H7 (cell line): ENCODE measurements around the gene CWC27. TPM values are rescaled to one million over a fixed set of nuclear protein-coding genes. Genes with fewer than 3 reads are reported as not detected.
"Not testable (repeated sequence)": the region's sequence is repeated elsewhere in the genome, so short reads cannot be mapped to it uniquely, and the experiment has no call there.

Experiments
- DNase-seq: peaks from one replicate; pipeline ENCODE4 v3.0.0; 2012
- H3K27me3 ChIP-seq: 2 replicates; pipeline ENCODE4 v1.6.0; 2011; ENCODE audit warnings: mild to moderate bottlenecking, low read length; ENCODE audit not compliant: control insufficient read depth, insufficient read depth
- H3K36me3 ChIP-seq: replicated peaks from 2 replicates; pipeline ENCODE4 v1.5.1; 2011; ENCODE audit warnings: low read length; ENCODE audit not compliant: control insufficient read depth, insufficient read depth
- H3K4me3 ChIP-seq: 2 replicates; pipeline ENCODE4 v1.5.1; 2011; ENCODE audit warnings: low read depth, mild to moderate bottlenecking, control low read depth, low read length, moderate library complexity; ENCODE audit not compliant: insufficient read depth
- total RNA-seq: library from RNA; depleted of rRNA; stranded (reverse); fragments of >200 nt; shearing (Covaris generic); gene quantifications from 2 replicates; pipeline ENCODE4 v1.2.3, GENCODE V29; 2014

Gene CWC27
- total RNA-seq, 1 experiment from 2014 or later = 19.0 TPM

- DNase-seq = no peak
- Histone ChIP-seq H3K27me3 (no peaks in the 10 kb centered on the region), H3K36me3 (no peaks in the 10 kb centered on the region; the same call in 1 of the 2 replicates), H3K4me3 (no peak overlapping the region)
Measured at GRCh38 chr5:64884541-64884940, 115.8 kb downstream of the CWC27 start.

GRCh38 chr5:64887910-64888309, 119.2 kb downstream of the CWC27 start:
- DNase-seq = no peak
- no peak overlapping the region for H3K4me3 ChIP-seq
- H3K27me3 ChIP-seq = no peaks in the 10 kb centered on the region
- H3K36me3 ChIP-seq = no peaks in the 10 kb centered on the region; the same call in 1 of the 2 replicates

- Histone ChIP-seq H3K4me3 (no peak overlapping the region), H3K36me3 (no peaks in the 10 kb centered on the region), H3K27me3 (no peaks in the 10 kb centered on the region)
- no peak for DNase-seq
Measured at GRCh38 chr5:64895748-64896147, 127.0 kb downstream of the CWC27 start.

GRCh38 chr5:64899838-64900237, 131.1 kb downstream of the CWC27 start:
- Histone ChIP-seq H3K27me3 (no peaks in the 10 kb centered on the region), H3K36me3 (no peaks in the 10 kb centered on the region), H3K4me3 (no peak overlapping the region)
- DNase-seq = no peak

GRCh38 chr5:64900618-64901017, 131.9 kb downstream of the CWC27 start:
- Histone ChIP-seq H3K27me3 (no peaks in the 10 kb centered on the region), H3K36me3 (no peaks in the 10 kb centered on the region), H3K4me3 (no peak overlapping the region)
- DNase-seq = no peak

- DNase-seq, H3K4me3 ChIP-seq, H3K27me3 ChIP-seq, H3K36me3 ChIP-seq: not testable (repeated sequence)
Measured at GRCh38 chr5:64907399-64907798, 138.7 kb downstream of the CWC27 start.

GRCh38 chr5:64914396-64914795, 145.7 kb downstream of the CWC27 start:
- no peak for DNase-seq
- H3K36me3 ChIP-seq = no peaks in the 10 kb centered on the region
- no peak overlapping the region for H3K4me3 ChIP-seq
- H3K27me3 ChIP-seq = no peaks in the 10 kb centered on the region

GRCh38 chr5:64918083-64918482, 149.4 kb downstream of the CWC27 start:
- Histone ChIP-seq H3K27me3 (no peaks in the 10 kb centered on the region), H3K4me3 (no peak overlapping the region), H3K36me3 (no peaks in the 10 kb centered on the region)
- no peak for DNase-seq

- no peak for DNase-seq
- Histone ChIP-seq H3K36me3 (no peaks in the 10 kb centered on the region), H3K4me3 (no peak overlapping the region), H3K27me3 (no peaks in the 10 kb centered on the region)
Measured at GRCh38 chr5:64921386-64921785, 152.7 kb downstream of the CWC27 start.

- Histone ChIP-seq H3K27me3 (no peaks in the 10 kb centered on the region), H3K4me3 (no peak overlapping the region), H3K36me3 (no peaks in the 10 kb centered on the region)
- DNase-seq = no peak
Measured at GRCh38 chr5:64923151-64923685, 154.5 kb downstream of the CWC27 start.

- no peak overlapping the region for H3K4me3 ChIP-seq
- no peak for DNase-seq
- H3K27me3 ChIP-seq = no peaks in the 10 kb centered on the region
- H3K36me3 ChIP-seq = no peaks in the 10 kb centered on the region
Measured at GRCh38 chr5:64925123-64925522, 156.4 kb downstream of the CWC27 start.

- H3K4me3 ChIP-seq = no peak overlapping the region
- H3K36me3 ChIP-seq = no peaks in the 10 kb centered on the region
- DNase-seq = no peak
- H3K27me3 ChIP-seq = no peaks in the 10 kb centered on the region
Measured at GRCh38 chr5:64929833-64930232, 161.1 kb downstream of the CWC27 start.

- Histone ChIP-seq H3K4me3 (no peak overlapping the region), H3K27me3 (no peaks in the 10 kb centered on the region), H3K36me3 (no peaks in the 10 kb centered on the region)
- DNase-seq = no peak
Measured at GRCh38 chr5:64930672-64931318, 162.1 kb downstream of the CWC27 start.

GRCh38 chr5:64939422-64939771, 170.7 kb downstream of the CWC27 start:
- H3K4me3 ChIP-seq, H3K27me3 ChIP-seq, DNase-seq, H3K36me3 ChIP-seq: not testable (repeated sequence)

- H3K27me3 ChIP-seq = no peaks in the 10 kb centered on the region
- peak; percentile 7 for DNase-seq
- 0 out of 2 replicates have a peak overlapping the region, but pooled peaks have one; percentile 7 for H3K4me3 ChIP-seq
- H3K36me3 ChIP-seq = no peaks in the 10 kb centered on the region
Measured at GRCh38 chr5:64939772-64940510, 171.2 kb downstream of the CWC27 start.
